Epidermal melanocyte (primary cell): ENCODE measurements around the gene ACAD8.
"Not testable (repeated sequence)": the region's sequence is repeated elsewhere in the genome, so short reads cannot be mapped to it uniquely, and the experiment has no call there.

Experiments
- DNase-seq: peaks from one replicate; pipeline ENCODE4 v3.0.0; 2011; ENCODE audit warnings: low spot score; ENCODE audit not compliant: insufficient read length

The ACAD8 gene

GRCh38 chr11:134238956-134239355, 14.4 kb upstream of the ACAD8 start:
- DNase-seq: no peak

GRCh38 chr11:134240592-134240991, 12.8 kb upstream of the ACAD8 start:
- no peak for DNase-seq

- DNase-seq: no peak
Measured at GRCh38 chr11:134242376-134242775, 11.0 kb upstream of the ACAD8 start.

- no peak for DNase-seq
Measured at GRCh38 chr11:134243913-134244312, 9.5 kb upstream of the ACAD8 start.

GRCh38 chr11:134244593-134244992, 8.8 kb upstream of the ACAD8 start:
- DNase-seq: no peak

- no peak for DNase-seq
Measured at GRCh38 chr11:134245434-134245833, 7.9 kb upstream of the ACAD8 start.

GRCh38 chr11:134246100-134246499, 7.3 kb upstream of the ACAD8 start:
- DNase-seq: no peak

- DNase-seq: no peak
Measured at GRCh38 chr11:134246678-134247077, 6.7 kb upstream of the ACAD8 start.

- DNase-seq: no peak
Measured at GRCh38 chr11:134248910-134249480, 4.4 kb upstream of the ACAD8 start.

GRCh38 chr11:134250246-134250645, 3.1 kb upstream of the ACAD8 start:
- DNase-seq: no peak

GRCh38 chr11:134250675-134251074, 2.7 kb upstream of the ACAD8 start:
- DNase-seq: no peak

- DNase-seq: no peak
Measured at GRCh38 chr11:134252346-134253187, 801 bp upstream of the ACAD8 start.

GRCh38 chr11:134254433-134255183, 1.2 kb downstream of the ACAD8 start:
- DNase-seq: no peak

- DNase-seq: not testable (repeated sequence)
Measured at GRCh38 chr11:134255184-134255561, 1.8 kb downstream of the ACAD8 start.

GRCh38 chr11:134257101-134257500, 3.7 kb downstream of the ACAD8 start:
- DNase-seq: no peak

GRCh38 chr11:134258577-134258976, 5.2 kb downstream of the ACAD8 start:
- DNase-seq: no peak

- DNase-seq: no peak
Measured at GRCh38 chr11:134260503-134260902, 7.1 kb downstream of the ACAD8 start.

- no peak for DNase-seq
Measured at GRCh38 chr11:134260983-134261382, 7.6 kb downstream of the ACAD8 start.

- DNase-seq: no peak
Measured at GRCh38 chr11:134261626-134262488, 8.5 kb downstream of the ACAD8 start.

GRCh38 chr11:134264966-134265764, 11.8 kb downstream of the ACAD8 start:
- DNase-seq: no peak

GRCh38 chr11:134266440-134266839, 13.1 kb downstream of the ACAD8 start:
- DNase-seq: no peak
